ENCODE data around the gene PSME3.

PSME3 gene, protein sequence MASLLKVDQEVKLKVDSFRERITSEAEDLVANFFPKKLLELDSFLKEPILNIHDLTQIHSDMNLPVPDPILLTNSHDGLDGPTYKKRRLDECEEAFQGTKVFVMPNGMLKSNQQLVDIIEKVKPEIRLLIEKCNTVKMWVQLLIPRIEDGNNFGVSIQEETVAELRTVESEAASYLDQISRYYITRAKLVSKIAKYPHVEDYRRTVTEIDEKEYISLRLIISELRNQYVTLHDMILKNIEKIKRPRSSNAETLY

DNA sequence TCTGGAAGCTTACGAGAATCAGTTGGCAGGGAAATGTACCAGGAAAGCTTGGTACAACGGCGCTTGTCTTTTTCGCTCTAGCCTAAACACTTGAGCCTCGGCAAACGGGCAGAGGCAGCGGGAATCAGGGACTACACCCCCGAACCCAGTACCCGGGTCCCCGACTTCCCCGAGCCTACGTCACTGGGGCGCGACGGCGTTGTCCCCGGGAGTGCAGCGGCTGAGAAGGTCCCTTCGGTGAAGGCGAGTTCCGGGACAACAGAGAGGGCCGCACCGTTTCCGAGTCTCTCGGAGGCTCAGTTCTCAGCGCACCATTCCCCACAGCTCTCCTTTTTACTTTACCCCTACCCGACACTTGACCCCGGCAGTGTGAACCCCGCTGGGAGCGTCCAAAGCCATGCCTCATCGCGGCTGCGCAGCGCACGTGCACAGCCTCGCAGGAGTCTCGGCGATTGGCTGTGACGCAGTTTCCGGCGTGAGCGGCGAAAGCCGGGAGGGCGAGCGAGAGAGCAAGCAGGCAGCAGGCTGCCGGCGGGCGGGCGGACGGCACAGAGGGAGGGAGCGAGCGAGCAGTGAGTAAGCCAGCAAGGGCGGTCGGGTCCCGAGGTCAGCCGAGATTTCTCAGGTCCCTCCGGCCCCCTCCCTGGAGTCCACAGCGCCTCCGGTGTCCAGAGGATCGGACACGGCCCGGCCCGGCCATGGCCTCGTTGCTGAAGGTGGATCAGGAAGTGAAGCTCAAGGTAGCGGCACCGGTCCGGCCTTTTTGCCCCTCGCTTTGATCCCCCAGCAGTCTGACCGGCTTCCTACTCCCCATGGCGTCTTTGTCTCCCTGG is at the start of gene PSME3:
Gene PSME3 (plus strand): TSS at position 464 of the 833 bp plus-strand sequence. CDS start 235 bp downstream, at position 699.
- peak; percentile 33 to 98 (median 91) for DNase-seq

DNA sequence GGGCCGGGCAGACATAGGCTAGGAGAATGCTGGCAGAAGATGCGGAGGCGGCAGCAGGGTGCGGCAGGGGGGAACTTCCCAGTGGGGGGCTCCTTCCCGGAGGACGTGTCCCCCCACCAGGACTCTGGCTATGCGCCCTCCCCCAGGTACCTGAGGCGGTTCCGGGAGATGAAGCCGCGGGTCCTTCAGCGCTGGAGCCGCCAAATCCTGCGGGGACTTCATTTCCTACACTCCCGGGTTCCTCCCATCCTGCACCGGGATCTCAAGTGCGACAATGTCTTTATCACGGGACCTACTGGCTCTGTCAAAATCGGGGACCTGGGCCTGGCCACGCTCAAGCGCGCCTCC is 49.4 kb upstream of the PSME3 start:
- DNase-seq = no peak

DNA sequence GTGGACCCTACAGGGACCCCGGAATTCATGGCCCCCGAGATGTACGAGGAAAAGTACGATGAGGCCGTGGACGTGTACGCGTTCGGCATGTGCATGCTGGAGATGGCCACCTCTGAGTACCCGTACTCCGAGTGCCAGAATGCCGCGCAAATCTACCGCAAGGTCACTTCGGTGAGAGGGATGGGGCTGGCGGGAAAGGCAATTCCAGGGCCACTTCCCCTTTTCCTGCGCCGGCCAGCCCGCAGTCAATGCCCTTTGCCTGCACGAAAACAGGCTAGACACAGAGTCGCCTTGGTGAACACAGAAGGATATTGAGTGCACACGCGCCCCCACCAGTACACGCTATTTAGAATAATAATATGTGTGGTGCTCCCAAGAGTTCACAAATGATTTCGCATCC is 48.8 kb upstream of the PSME3 start:
- no peak for DNase-seq

DNA sequence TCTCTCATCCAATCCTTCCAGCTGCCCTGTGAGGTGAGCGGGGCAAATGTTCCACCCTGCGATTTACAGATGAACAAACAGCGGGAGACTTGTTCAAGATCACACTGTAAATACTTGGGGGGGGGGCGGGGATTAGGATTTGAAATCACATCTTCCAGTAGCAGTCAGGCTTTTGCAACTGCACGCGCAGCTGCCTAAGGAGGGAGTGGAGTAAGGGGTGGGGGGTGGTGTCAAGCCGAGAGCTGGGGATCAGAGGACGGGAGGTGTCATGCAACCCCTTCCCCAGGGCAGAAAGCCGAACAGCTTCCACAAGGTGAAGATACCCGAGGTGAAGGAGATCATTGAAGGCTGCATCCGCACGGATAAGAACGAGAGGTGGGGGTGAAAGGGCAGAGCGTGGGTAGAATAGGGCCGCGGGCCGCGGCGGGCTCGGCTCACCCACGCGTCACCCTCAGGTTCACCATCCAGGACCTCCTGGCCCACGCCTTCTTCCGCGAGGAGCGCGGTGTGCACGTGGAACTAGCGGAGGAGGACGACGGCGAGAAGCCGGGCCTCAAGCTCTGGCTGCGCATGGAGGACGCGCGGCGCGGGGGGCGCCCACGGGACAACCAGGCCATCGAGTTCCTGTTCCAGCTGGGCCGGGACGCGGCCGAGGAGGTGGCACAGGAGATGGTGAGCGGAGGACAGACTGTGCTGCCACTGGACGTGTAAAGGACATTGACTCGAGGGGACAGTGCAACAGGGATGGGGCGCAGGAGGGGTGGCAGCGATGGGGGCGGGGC is 48.2 kb upstream of the PSME3 start:
- DNase-seq = no peak

DNA sequence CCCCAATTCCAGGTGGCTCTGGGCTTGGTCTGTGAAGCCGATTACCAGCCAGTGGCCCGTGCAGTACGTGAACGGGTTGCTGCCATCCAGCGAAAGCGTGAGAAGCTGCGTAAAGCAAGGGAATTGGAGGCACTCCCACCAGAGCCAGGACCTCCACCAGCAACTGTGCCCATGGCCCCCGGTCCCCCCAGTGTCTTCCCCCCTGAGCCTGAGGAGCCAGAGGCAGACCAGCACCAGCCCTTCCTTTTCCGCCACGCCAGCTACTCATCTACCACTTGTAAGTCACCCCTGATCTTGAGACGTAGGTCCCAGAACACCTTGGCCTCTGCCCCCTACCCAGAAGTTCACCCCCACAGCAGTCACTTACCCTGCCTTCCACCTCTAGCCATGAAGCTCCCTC is 45.9 kb upstream of the PSME3 start:
- DNase-seq = no peak

DNA sequence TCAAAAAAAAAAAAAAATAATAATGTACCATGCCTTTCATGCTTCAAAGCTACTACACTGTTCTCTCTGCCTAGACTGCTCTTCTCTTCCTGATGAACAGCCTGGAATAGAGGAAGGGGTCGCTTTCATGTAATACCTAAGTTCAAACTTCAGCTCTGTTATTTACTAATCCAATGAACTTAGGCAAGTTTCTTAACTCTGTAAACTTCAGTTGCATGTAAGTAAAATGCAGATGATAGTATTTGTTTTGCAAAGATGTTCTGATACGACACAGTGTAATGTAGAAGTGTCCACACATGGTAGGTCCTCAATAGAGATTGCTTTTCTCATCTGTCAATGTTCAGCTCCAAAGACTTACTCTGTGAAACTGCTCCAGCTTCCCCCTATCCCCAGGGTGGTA is 41.2 kb upstream of the PSME3 start:
- no peak for DNase-seq

DNA sequence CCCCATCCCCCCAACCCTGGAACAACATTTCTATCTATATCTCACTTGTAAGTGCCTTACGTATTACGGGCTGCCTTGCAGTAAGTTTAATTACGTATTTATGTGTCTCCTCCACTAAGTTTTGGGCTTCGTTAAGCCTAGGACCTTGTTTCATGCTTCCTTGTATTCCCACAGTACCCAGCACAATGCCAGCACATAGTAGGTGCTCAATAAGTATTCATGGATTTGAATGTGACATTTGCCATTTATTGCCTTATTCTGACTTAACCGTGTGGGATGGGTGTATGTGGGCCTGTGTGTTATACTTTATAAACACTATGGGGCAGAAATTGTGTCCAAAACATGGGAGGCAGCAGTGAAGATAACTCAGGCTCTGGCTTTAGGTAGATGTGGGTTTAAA is 40.7 kb upstream of the PSME3 start:
- no peak for DNase-seq

DNA sequence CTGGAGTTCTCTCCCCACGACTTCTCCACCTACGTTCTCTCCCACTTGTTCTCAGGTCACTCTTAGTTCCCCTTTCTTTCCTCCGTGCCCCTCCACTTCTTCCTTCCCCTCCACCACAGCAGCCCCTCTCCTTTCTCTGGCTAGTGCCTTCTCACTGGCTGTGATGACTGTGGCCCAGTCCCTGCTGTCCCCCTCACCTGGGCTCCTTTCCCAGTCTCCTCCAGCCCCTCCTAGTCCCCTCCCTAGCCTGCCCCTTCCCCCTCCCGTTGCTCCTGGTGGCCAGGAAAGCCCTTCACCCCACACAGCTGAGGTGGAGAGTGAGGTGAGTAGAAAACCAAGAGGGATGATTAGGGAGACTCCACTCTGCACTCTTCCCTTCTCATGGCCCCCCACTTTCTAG is 38.1 kb upstream of the PSME3 start:
- DNase-seq = no peak

DNA sequence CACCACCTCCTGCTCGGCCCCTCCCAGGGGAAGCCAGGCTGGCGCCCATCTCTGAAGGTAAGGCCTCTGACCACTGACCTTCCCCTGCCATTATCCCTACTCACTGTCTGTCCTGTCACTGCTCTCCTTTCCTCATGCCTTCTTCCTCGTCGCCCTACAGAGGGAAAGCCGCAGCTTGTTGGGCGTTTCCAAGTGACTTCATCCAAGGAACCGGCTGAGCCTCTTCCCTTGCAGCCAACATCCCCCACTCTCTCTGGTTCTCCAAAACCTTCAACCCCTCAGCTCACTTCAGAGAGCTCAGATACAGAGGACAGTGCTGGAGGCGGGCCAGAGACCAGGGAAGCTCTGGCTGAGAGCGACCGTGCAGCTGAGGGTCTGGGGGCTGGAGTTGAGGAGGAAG is 37.7 kb upstream of the PSME3 start:
- DNase-seq = no peak

DNA sequence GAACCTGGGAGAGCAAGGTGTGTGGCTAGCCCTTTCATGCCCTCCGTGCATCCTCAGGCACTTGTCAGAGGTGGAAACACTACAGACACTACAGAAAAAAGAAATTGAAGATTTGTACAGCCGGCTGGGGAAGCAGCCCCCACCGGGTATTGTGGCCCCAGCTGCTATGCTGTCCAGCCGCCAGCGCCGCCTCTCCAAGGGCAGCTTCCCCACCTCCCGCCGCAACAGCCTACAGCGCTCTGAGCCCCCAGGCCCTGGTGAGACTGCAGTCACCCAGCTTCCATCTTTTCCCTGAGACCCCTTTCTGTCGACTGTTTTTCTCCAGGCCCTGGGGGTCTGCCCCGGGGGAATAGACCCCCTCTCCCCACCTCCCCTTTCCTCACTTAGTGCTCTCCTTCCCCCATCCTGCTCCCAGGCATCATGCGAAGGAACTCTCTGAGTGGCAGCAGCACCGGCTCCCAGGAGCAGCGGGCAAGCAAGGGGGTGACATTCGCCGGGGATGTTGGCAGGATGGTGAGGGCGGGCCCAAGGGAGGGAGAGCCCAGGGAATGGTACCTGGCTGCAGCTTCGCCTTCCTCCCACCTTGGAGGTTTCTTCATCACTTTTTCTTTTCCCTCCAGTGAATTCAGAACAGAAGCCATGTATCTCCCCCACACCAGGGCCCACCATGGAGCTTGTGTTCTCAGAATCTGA is 37.0 kb upstream of the PSME3 start:
- no peak for DNase-seq

DNA sequence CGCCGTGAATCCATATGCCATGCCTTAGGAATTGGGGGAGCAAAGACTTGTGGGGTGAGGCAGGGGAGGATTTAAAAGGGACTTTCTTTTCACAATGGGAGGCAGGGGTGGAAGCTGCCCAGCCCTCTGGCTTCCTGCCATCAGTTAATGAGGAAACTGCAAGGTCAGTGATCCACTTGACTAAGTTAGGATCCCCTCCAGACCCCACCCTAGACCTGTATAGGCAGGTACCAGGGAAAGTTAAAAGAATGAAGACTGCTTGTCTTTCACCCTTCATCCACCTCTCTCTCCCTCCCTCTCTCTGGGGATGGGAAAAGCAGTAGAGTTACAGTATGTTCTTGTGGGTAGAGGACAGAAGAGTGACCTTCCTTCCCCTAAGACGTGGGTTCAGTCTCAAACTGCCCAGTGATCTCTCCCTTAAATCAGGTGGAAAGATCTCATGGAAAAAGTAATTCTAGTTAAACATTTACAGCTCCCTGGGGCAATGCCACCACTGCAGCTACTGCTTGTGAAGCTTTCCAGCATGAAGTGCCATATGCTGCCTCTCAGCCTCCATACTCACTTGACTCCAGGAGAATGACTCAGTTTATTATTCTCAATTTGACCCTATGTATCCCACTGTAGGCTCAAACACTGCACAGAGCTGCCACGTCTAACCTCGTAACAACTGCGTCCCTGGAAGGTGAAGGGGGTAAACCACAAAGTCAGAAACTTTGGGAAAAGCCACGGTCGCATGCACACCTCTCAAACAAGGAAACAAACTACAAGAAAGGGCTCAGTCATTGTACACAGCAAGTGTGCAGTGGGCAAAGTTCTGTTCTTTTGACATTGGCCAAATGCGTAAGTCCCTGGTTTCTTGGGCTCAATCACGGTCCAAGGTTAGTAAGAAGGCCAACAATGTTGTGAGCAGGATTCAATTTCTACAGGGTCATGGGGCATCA is 35.9 kb upstream of the PSME3 start:
- DNase-seq = no peak

DNA sequence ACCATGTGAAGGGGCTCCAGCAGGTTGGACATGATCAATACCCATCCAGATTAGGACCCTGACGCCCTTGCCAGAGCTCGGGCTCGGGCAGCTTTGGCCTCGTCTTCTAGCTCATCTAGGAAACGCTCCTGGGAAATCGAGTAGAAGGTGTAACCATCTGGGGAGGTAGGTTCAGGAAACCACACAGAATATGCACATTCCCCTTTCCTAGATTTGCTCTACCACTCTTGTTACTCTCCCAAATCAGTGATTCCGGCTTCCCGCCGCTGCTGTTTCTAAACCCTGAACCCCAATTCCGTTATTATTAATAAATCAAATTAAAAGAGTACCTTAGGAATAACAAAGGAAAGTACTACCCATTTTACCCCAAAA is 35.2 kb upstream of the PSME3 start:
- DNase-seq = peak in 1 of 56 donors; percentile 32

DNA sequence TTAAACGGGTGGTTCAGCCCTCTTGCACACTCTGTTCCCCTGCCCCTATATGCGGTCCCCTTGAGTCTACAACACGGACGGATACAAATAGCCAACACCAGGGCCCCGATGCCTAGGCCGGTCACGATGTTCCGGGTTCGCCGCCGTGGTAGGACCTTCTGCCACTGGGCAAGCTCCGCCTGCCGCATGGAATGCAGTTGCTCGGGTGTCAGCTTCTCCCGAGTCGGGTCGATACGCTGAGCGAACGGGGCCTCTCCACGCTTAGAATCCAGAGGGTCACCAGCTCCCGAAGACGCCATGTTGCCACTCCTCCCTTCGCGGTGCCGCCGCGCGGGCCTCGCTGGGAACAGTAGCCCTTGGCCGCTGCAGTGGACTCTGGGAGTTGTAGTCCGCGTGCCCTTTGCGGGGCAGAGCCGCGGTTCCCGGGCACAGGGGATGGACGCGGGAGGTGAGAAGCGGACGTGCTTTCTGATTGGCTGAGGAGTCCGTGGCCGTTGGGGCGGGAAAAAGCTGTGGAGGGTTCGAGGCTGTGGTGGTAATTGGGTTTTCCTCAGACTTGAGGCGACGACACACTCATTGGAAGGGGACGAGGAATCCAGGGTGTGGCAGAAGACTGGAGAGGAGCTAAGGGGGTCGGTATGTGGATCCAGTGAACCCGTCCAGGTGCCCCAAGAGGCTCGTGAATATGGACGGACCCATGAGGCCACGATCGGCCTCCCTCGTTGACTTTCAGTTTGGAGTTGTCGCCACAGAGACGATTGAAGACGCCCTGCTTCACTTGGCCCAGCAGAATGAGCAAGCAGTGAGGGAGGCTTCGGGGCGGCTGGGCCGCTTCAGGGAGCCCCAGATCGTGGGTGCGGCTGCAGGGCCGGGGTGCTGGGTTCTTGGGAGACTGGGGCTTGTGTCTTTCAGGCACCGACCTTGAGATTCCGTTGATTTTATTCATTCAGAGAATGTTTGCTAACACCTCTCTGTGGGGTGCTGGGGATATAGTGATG is 34.5 kb upstream of the PSME3 start, which contains the start of the genes CNTD1 and COA3:
Gene CNTD1 (plus strand): TSS at position 479 of the 998 bp plus-strand sequence. CDS start 207 bp downstream, at position 686.
Gene COA3 (minus strand): TSS at position 322 of the 998 bp plus-strand sequence. CDS start 23 bp downstream, at position 299.
- peak in 55 of 56 donors; percentile 16 to 89 (median 70) for DNase-seq

DNA sequence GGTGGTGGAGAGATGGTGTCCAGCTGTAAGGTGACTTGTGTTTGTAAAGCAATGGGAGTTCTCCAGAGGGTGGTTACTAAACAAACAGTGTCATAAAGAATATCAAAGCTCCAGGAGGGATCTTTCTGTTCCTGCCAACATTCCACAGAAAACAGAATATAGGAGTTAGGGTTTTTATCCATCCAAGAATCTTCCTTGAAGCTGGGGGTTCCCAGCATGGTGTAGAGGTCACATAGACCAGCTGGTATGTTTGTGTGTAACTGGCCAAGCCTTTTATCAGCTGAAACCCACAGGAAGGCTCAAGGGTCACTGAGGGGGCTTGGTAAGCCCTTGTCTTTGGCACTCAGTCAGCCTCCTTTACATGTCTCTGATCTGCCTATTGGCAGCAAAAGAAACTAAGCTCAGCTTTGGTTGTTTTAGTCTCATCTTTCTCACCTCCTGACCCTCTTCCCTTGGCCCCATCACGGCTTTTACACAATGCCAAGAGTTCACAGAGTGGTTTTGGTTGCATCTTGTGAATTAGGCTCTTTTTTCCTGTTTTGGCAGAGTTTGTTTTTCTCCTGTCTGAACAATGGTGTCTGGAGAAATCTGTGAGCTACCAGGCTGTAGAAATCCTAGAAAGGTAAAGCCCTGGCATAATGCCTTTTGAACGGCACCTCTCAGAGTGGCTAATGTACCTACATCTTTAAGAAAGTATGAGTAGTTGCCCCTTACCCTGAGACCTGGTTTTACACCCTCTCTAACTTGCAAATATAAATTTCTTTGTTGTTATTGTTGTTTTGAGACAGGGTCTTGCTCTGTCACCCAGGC is 29.9 kb upstream of the PSME3 start:
- DNase-seq = no peak

DNA sequence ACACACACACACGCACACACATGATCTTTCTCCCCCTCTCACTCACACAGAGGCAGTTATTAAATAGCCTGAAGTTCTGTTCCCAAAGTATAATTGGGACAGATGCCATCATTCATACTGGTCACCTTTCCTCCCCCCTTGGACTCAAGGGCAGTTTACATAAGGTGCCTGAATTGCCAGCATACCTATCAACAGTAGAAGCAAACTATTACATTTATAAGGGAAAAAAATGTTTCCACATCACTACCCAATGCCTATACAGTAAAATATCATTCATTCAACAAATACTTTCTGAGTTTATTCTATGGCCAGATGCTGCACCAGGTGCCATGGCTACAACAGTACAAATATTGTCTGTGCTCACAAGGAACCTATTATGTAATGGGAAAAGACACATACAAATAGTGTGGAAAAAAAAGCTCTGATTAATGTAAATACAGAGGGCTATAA is 28.3 kb upstream of the PSME3 start:
- no peak for DNase-seq

DNA sequence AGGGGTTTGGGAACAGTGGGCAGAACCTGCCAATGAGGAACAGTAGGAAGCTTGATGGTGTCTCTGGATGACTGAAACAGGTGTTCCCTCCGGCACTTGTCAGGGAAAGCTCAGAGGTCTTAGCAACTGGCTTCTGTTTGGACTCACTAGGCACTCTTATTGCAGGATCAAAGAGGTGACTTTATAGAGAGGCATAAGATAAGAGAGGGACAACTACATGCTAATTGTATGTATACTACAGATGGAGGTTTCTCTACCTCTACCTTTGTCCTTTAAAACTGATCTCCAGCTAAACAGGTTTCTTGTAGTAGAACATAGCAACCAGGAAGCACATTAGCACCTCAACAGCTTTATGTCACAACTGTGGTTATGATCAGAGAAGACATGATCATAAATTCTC is 26.9 kb upstream of the PSME3 start:
- no peak for DNase-seq

DNA sequence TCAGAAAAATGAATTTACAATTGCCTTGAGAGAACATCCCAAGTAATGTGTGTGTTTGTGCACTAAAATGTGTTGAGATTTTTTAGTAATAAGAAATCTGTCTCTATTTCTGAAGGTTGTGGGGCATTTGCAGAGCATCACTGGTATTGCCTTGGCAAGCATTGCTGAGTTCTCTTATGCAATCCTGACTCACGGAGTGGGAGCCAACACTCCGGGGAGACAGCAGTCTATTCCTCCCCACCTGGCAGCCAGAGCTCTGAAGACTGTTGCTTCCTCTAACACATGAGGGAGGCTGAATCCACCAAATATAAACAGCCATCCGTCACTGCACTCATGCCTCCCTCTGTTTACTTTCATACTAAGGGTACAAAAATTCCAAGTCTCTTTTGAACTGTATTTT is 23.9 kb upstream of the PSME3 start:
- DNase-seq = peak in 30 of 56 donors; percentile 0 to 66 (median 20)

All from nucleus accumbens (tissue), 56 donors.